ENCODE results near the gene RABGAP1L.

The RABGAP1L gene

DNA sequence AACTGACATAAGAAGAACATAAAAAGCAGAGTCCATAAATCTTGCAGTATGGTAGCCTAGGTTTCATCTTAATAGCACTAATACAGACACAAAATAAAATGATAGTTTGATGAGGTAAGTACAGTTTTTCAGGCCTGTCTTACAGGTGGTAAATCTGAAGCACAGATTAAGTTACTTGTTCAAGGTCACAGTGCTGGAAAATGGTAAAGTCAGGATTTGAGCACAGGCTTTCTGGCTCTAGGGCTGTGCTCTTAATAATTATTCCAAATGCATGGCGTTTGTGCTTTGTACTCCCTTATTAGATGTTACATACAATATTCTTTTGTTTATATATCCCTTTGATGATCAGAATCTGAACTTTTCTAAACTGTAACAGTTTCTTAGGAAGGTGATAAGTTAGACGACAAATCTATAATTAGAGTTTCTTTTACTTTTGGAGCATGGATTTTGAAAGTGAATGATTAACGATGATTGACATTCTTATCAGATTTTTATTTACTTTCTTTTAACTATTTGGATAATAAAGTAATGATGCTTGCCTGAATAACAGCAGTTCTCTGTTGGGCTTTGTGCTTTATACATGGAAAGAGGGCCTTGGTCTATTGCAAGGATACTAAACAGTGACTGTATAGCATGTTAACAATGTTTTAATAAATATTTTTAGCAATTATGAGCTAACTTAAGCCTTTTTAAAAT, 738.9 kb downstream of the RABGAP1L start:
- DNase-seq: no peak

DNA sequence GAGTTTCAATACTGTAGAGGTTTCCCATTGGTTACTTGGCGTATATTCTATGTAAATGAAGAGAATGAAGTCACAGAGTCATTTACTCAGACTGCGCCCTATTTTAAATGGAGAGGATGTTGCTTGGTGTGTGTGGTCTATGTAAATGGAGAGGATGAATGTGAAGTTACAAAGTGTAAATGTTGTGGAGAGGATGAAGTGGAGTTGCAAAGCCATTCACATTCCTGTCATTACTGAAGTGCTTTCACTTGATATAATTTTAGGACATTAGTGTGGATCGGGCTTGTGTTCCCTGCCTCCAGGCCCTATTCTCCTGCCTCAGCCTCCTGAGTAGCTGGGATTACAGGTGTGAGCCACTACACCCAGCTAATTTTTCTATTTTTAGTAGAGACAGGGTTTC, 741.0 kb downstream of the RABGAP1L start:
- DNase-seq: no peak

DNA sequence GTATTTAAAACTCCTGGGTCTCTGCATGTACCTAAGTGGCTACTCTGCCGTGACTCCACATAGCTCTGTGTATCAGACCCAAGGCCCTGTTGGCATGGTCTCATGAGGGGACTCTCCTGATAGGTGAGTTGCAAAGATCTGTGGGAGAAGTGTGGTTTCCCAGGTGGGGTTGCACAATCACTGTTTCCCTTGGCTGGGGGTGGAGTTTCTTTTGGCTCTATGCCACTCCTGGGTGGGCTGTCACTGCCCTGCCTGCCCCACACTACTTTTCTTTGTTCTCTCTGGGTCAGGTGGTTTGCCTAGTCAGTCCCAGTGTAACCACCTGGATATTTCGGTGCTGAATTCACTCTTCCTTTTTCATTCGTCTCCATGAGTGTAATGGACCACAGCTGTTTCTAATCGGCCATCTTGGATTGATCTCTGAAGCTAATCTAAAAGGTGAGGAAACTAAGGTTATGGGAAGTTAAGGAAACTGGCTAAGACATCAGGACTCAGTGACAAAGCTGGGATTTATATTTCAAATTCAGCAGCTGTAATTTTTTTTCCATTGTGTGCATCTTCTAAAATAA, 743.3 kb downstream of the RABGAP1L start:
- DNase-seq: no peak

GRCh38 chr1:174911606-174912005, 752.3 kb downstream of the RABGAP1L start:
- no peak for DNase-seq

- DNase-seq: no peak
These were observed 752.9 kb downstream of the RABGAP1L start for GRCh38 chr1:174912264-174912663.

DNA sequence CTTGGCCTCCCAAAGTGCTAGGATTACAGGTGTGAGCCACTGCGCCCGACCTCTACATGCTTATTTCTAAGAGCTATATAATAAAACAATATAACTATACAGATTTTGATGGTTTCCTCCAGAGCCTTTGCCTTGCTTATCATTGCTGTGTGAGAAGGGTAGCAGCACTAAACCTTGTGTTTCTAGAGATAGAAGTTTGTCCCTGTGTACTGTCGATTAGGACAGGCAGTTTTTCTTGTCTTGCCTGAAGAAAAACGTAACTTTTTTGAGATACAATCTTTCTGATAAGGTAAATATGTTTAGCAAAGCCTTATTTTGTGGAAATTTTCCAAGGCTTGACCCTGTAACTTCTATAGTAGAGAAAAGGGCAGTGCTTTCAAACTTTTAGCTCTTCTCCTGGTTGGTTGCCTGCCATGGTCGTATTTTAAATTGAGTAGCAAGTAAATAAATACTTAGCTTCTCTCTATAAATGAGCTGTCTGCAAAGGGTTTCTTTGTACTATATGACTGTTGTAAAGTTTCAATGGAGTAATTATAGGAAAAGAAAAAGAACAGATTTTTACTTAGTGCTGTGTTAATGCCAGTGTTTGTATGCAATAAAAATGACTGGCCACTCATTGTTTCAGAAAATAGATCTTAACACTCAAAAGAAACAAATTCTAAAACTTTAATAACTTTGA, 754.0 kb downstream of the RABGAP1L start:
- DNase-seq: no peak

DNA sequence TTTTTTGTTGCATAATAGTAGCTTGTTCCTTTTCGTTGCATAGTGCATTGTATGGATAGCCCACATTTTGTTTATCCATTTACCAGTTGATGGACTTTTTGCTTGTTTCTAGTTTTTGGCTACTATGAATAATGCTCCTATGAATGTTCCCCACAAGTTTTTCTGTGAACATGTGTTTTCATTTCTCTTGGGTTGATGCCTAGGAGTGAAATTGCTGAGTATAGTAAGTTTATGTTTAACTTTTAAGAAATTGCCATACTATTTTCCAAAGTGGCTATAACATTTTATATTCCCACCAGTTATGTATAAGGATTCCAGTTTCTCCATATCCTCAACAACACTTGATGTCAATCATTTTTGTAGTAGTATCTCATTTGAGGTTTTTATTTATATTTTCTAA, 755.7 kb downstream of the RABGAP1L start:
- no peak for DNase-seq

- no peak for DNase-seq
These were observed 757.5 kb downstream of the RABGAP1L start for GRCh38 chr1:174916846-174917245.

- DNase-seq: no peak
These were observed 760.8 kb downstream of the RABGAP1L start for GRCh38 chr1:174920093-174920492.

GRCh38 chr1:174922121-174922520, 762.8 kb downstream of the RABGAP1L start:
- DNase-seq: no peak

DNA sequence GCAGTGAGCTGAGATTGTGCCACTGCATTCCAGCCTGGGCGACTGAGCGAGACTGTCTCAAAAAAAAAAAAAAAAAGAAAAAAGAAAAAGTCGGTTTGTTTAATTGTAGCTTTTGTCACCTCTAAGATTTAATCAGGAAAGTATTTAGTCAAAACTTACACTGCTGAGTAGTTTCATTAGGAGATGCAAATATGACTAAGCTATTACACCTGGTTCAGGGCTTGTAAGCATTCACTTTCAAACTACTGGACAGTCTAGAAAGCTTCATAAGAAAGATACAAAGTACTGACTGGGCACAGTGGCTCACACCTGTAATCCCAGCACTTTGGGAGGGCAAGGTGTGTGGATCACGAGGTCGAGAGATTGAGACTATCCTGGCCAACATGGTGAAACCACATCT, 764.5 kb downstream of the RABGAP1L start:
- DNase-seq: no peak

DNA sequence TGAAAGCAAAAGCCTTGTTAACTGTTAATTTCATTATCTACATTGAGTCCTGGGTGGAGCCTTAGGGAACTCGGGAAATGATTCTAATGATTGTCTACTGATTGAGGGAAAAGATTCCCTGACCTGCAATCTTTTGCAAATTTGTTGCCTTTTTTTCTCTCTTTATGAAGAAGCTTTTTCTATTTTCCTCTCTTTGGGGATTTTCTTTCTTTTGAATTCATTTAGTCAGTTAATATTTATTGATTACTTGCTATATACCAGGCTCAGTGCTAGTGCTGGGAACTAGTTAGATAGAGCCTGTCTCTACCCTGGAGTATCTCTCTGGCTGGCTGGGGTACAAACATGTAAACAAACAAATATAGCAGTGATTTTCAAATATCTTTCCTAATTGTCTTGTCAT, 769.2 kb downstream of the RABGAP1L start:
- DNase-seq: no peak

DNA sequence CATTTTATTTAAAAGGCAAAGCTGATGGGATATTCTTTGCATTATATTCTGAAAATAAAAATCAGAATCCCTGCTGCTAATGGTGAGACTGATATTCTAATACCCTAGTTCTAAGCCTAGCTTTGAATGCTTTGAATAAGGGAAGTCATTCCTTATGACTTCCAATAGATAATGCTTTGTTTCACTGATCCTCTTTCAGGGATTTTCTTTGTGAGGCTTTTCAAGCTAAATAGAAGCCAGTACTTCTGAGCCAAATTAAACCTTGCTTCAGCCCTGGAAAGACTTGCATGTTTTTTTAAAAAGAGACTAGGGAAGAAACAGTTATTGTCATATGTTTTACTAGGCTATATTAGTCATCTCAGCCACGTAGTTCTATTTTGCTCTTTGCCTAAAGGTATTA, 771.9 kb downstream of the RABGAP1L start:
- DNase-seq: no peak

DNA sequence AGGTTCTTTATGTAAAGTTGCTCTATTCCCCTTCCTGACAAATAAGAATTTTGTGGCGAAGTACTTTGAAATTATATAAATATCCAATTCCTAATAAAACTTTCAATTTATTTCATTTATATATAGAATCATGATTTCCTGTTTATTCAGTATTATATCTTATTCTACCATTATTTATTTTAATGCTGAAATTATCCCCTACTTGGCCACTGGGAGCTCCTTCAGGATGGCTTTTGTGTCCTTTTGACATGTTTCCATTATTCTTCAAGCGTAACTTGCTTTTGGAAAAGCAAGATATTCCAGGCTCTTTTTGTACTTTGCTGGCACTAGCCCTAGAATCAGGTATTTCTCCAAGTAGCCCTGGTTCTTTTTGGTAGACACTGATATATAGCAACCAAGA, 773.3 kb downstream of the RABGAP1L start:
- no peak for DNase-seq

DNA sequence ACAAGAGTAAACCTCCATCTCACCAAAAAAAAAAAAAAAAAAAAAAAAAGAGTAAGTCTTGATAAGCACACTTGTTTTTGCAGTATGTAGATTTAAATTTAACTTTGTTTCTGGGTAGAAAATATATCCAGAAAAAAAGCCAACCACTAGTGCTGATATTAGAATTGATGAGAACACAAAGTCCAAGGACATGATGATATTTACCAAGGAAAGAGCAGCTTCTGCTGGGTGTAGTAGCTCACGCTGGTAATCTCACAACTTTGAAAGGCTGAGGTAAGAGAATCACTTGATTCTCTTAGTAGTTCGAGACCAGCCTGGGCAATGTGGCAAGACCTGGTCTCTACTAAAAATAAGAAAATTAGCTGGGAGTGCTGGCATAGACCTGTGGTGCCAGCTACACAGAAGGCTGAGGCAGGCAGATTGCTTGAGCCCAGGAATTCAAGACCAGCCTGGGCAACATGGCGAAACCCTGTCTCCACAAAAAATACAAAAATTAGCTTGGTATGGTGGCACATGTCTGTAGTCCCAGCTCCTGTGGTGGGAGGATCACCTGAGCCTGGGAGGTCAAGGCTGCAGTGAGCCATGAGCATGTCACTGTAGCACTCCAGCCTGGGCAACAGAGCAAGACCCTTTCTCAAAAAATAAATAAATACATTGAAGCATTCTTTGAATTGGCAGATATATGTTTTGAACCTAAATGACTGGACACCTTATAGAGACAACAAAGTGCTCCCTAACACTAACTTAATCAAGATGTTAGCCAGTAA, 776.8 kb downstream of the RABGAP1L start:
- DNase-seq: no peak

GRCh38 chr1:174938281-174939007, 779.1 kb downstream of the RABGAP1L start:
- DNase-seq: peak; percentile 10 to 33

DNA sequence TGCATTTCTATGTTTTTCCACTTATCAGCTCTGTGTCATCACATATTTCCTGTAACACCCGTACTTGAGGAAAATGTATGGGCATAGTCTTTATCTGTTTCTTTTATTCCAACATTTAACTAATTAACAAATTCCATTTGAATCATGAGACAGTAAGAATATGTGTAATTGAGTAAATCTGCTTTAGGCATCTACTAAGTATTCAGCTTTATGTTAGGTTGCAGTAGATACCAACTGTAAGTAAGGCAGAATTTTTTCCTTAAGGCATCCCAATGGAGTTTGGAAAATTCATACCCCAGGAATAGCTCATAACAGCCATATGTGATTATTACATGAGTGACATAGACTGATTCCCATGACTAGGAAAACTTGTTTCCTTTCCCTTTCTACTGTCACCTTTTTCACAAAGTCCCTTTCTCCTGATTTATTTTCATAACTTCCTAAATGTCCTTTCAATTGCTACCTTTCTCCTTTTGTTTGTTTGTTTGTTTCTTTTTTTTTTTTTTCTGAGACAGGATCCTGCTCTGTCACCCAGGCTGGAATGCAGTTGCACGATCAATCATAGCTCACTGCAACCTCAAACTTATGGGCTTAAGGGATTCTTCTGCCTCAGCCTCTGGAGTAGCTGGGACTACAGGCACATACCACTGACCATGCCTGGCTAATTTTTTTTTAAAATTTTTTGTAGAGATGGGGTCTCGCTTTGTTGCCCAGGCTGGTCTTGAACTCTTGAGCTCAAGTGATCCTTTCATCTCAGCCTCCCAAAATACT, 780.6 kb downstream of the RABGAP1L start:
- DNase-seq: no peak

GRCh38 chr1:174940646-174941175, 781.4 kb downstream of the RABGAP1L start:
- no peak for DNase-seq

GRCh38 chr1:174942547-174943255, 783.4 kb downstream of the RABGAP1L start:
- no peak for DNase-seq

- no peak for DNase-seq
These were observed 786.7 kb downstream of the RABGAP1L start for GRCh38 chr1:174946031-174946430.

GRCh38 chr1:174949061-174949460, 789.7 kb downstream of the RABGAP1L start:
- DNase-seq: no peak

All from CD4-positive, alpha-beta T cell treated with Interleukin-1 beta for 1 hour (primary cell).